B cell (primary cell): Measurements from ENCODE around the gene NAV2. TPM values are rescaled to one million over a fixed set of nuclear protein-coding genes. Genes with fewer than 3 reads are reported as not detected.

ENCODE experiments used
- ATAC-seq: fragments of 200-7000 bp; cut with Tn5 transposase; one replicate; pipeline ENCODE4 v1.10.0; 2021; ENCODE audit warnings: low read depth, mild to moderate bottlenecking, moderate number of reproducible peaks, moderate library complexity
- CTCF ChIA-PET: fragments of 350-600 bp; sonication (Branson Sonifier 250); formaldehyde crosslinking; loops from one replicate; lab custom pipeline; 2021; ENCODE audit warnings: antibody characterized with exemption, inconsistent platforms; lab: Charles Lee
- POLR2A ChIA-PET: fragments of 350-600 bp; sonication (Branson Sonifier 250); formaldehyde crosslinking; loops from one replicate; lab custom pipeline; 2021; ENCODE audit warnings: antibody characterized with exemption; lab: Charles Lee
- DNase-seq: peaks from one replicate; pipeline ENCODE4 v3.0.0; 2013
- H2AFZ ChIP-seq: 2 replicates; pipeline ENCODE4 v1.6.1; 2012; ENCODE audit warnings: mild to moderate bottlenecking, low read depth, low read length; ENCODE audit not compliant: insufficient read depth, poor library complexity, severe bottlenecking
- H3K27ac ChIP-seq, 2 donors: 1 replicate in 1 of 2; 2 replicates in 1 of 2; pipeline ENCODE4 v1.5.1; 2012 to 2013; ENCODE audit warnings: low read length in 2 of 2, mild to moderate bottlenecking in 2 of 2, moderate library complexity in 1 of 2
- H3K27me3 ChIP-seq, 4 experiments: fragments of 200-600 bp in 1 of 4; sonication (generic) in 1 of 4; replicated peaks in 1 of 4; 1 replicate in 2 of 4; 2 replicates in 2 of 4; pipeline versions ENCODE4 v1.6.1 to v1.7.0; 2013 to 2016; ENCODE audit warnings: low read length in 3 of 4, mild to moderate bottlenecking in 2 of 4, mixed read lengths in 1 of 4, moderate library complexity in 1 of 4; ENCODE audit not compliant: insufficient read depth in 4 of 4, control insufficient read depth in 3 of 4; ENCODE audit errors: control extremely low read depth in 1 of 4
- H3K36me3 ChIP-seq, 2 experiments: replicated peaks in 1 of 2; 1 replicate in 1 of 2; 2 replicates in 1 of 2; pipeline versions ENCODE4 v1.6.1 to v1.7.1; 2013; ENCODE audit warnings: low read length in 1 of 2; ENCODE audit not compliant: insufficient read depth in 2 of 2, control insufficient read depth in 1 of 2; ENCODE audit errors: control extremely low read depth in 1 of 2, extremely low read depth in 1 of 2
- H3K4me1 ChIP-seq, 2 donors: fragments of 200-600 bp in 1 of 2; sonication (generic) in 1 of 2; 1 replicate in 1 of 2; 2 replicates in 1 of 2; pipeline versions ENCODE4 v1.5.1 to v1.6.1; 2013 to 2017; ENCODE audit warnings: low read length in 2 of 2; ENCODE audit not compliant: control insufficient read depth in 2 of 2, insufficient read depth in 2 of 2
- H3K4me2 ChIP-seq: replicated peaks from 2 replicates; pipeline ENCODE3; 2012; ENCODE audit warnings: mild to moderate bottlenecking, low read depth, low read length; ENCODE audit not compliant: poor library complexity, severe bottlenecking
- H3K4me3 ChIP-seq, 5 experiments: fragments of 200-600 bp in 1 of 5; sonication (generic) in 1 of 5; 1 replicate in 3 of 5; 2 replicates in 2 of 5; pipeline versions ENCODE4 v1.5.1 to v1.7.0; 2011 to 2016; ENCODE audit warnings: low read length in 4 of 5, mild to moderate bottlenecking in 4 of 5, low read depth in 2 of 5, control low read depth in 1 of 5, moderate library complexity in 1 of 5; ENCODE audit not compliant: insufficient read depth in 1 of 5; ENCODE audit errors: control extremely low read depth in 1 of 5, extremely low read depth in 1 of 5
- H3K79me2 ChIP-seq: fragments of 200-600 bp; sonication (generic); one replicate; pipeline ENCODE4 v1.6.0; 2016; ENCODE audit warnings: low read length; ENCODE audit not compliant: control insufficient read depth, insufficient read depth
- H3K9ac ChIP-seq: fragments of 200-600 bp; sonication (generic); 2 replicates; pipeline ENCODE4 v1.6.1; 2017; ENCODE audit warnings: mild to moderate bottlenecking, low read length, moderate library complexity
- H3K9me3 ChIP-seq, 3 donors: one replicate each; pipeline versions ENCODE4 v1.6.1 to v1.7.1; 2013; ENCODE audit warnings: low read length in 2 of 3; ENCODE audit not compliant: control insufficient read depth in 2 of 3, insufficient read depth in 1 of 3; ENCODE audit errors: control extremely low read depth in 1 of 3
- H4K20me1 ChIP-seq: 2 replicates; pipeline ENCODE4 v1.6.0; 2012; ENCODE audit warnings: mild to moderate bottlenecking, low read length; ENCODE audit not compliant: insufficient read depth, control insufficient read depth, poor library complexity, severe bottlenecking
- H3K27ac Mint-ChIP-seq: one replicate; pipeline ENCODE4 v1.8.0; 2021; ENCODE audit warnings: mixed read lengths
- H3K27me3 Mint-ChIP-seq: one replicate; pipeline ENCODE4 v1.8.0; 2021; ENCODE audit warnings: mixed read lengths
- H3K4me1 Mint-ChIP-seq: one replicate; pipeline ENCODE4 v1.8.0; 2021; ENCODE audit warnings: mixed read lengths
- H3K4me3 Mint-ChIP-seq: one replicate; pipeline ENCODE4 v1.8.0; 2021; ENCODE audit warnings: mixed read lengths
- H3K9me3 Mint-ChIP-seq: one replicate; pipeline ENCODE4 v1.8.0; 2022; ENCODE audit warnings: mixed read lengths; ENCODE audit not compliant: insufficient read depth
- EZH2 ChIP-seq: IDR thresholded peaks from 2 replicates; pipeline ENCODE4 v1.6.1; 2012; ENCODE audit warnings: borderline replicate concordance, low read depth, mild to moderate bottlenecking, moderate library complexity, low read length; ENCODE audit not compliant: insufficient read depth, poor library complexity, severe bottlenecking
- WGBS: methylation state at CpG from one replicate; pipeline ENCODE4 v1.1.5; 2013; ENCODE audit warnings: missing lambda C conversion rate; ENCODE audit not compliant: insufficient coverage; 5-methylcytosine and 5-hydroxymethylcytosine counted together
- intact Hi-C: fragments of 100-400 bp; cut with micrococcal nuclease; formaldehyde crosslinking; loops from one replicate; pipeline ENCODE4 v1.10.0; 2022
- polyA plus RNA-seq: library from polyadenylated mRNA; depleted of rRNA; stranded (reverse); fragments of >200 nt; gene quantifications from 2 replicates; pipeline ENCODE4 v1.2.3, GENCODE V29; 2012
- total RNA-seq, 2 donors: library from RNA; stranded (reverse); fragments of 120-200 nt in 1 of 2; gene quantifications; 1 replicate in 1 of 2; 2 replicates in 1 of 2; pipeline versions ENCODE4 v1.2.3 to v1.2.4, GENCODE V29; 2013 to 2022
- TF ChIP-seq, protein P1 (sequence below): fragments of 200-600 bp; IDR thresholded peaks from one replicate; pipeline ENCODE4 v1.8.0; 2022; ENCODE audit warnings: antibody characterized with exemption, mild to moderate bottlenecking

NAV2 gene
- total and polyA plus RNA-seq, 2 donors (not counting 1 experiment from before 2014, with no cell fraction given), result 0.82 to 22.2 TPM

DNA sequence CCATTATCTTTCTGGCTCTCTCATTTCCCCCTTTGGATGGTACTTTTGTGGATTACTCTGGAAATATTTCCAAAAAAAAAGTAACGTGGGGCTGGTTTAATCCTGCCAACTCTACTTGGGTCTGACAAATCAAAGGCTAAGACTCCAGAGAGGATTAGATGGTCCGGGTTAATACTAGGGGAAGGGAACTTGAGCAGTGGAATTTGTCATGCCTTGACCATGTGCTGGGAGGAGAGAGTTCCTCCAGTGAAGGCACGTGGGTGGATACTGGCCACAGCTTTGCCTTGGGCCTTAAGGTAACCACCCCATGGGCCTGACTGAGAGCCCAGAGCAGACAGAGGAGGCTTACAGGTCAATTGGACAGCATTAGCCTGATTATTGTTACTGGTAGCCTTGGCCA is 120.3 kb downstream of the NAV2 start:
- Histone ChIP-seq H3K27me3 (no peaks in the 10 kb centered on the region), H3K36me3 (no peaks in the 10 kb centered on the region), H2AFZ (no peak overlapping the region), H3K79me2 (no peaks in the 10 kb centered on the region), H4K20me1 (no peaks in the 10 kb centered on the region), H3K4me3 (no peak overlapping the region), H3K9me3 (peaks cover 0 to 4% (median 1%) of the 10 kb centered on the region in 3 donors), H3K9ac (no peak overlapping the region), H3K27ac (no peak overlapping the region), H3K4me1 (no peaks in the 10 kb centered on the region), H3K4me2 (no peak overlapping the region)
- no peak for DNase-seq
- 81% methylated on average over 3 of the region's 3 CpGs for WGBS
- H3K4me3 Mint-ChIP-seq, result no peak overlapping the region
- CTCF ChIA-PET, result no interaction called here
- no peaks in the 10 kb centered on the region for H3K4me1 Mint-ChIP-seq
- ATAC-seq, result no peak
- H3K9me3 Mint-ChIP-seq, result no peaks in the 10 kb centered on the region
- no peaks in the 10 kb centered on the region for H3K27me3 Mint-ChIP-seq
- no peak overlapping the region for H3K27ac Mint-ChIP-seq
- TF ChIP-seq, protein P1, sequence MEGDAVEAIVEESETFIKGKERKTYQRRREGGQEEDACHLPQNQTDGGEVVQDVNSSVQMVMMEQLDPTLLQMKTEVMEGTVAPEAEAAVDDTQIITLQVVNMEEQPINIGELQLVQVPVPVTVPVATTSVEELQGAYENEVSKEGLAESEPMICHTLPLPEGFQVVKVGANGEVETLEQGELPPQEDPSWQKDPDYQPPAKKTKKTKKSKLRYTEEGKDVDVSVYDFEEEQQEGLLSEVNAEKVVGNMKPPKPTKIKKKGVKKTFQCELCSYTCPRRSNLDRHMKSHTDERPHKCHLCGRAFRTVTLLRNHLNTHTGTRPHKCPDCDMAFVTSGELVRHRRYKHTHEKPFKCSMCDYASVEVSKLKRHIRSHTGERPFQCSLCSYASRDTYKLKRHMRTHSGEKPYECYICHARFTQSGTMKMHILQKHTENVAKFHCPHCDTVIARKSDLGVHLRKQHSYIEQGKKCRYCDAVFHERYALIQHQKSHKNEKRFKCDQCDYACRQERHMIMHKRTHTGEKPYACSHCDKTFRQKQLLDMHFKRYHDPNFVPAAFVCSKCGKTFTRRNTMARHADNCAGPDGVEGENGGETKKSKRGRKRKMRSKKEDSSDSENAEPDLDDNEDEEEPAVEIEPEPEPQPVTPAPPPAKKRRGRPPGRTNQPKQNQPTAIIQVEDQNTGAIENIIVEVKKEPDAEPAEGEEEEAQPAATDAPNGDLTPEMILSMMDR, result no peak
- no peak for TF ChIP-seq EZH2
- intact Hi-C loops, result no loop called here
- POLR2A ChIA-PET, result no interaction called here

DNA sequence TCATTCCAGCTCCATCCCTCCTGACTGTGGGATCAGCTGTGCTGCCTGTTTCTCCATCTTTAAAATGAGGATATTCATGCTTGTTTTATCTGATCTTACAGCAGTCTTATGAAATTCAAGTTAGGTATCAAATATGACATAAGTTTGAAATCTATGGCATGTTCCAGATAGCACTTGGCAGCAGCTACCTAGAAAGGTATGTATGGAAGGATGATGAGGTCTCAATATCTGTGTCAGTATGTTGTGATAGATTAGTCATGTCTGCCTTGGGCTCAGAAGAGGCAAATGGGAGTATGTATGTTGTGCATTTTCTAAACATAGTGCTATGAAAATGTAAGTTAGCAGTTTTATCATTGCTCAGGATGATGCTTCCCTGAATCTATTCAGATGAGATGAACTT is 122.1 kb downstream of the NAV2 start:
- Mint-ChIP-seq H3K4me3 (no peak overlapping the region), H3K4me1 (no peaks in the 10 kb centered on the region), H3K9me3 (no peaks in the 10 kb centered on the region), H3K27me3 (no peaks in the 10 kb centered on the region), H3K27ac (no peak overlapping the region)
- Histone ChIP-seq H3K4me1 (no peaks in the 10 kb centered on the region), H3K79me2 (no peaks in the 10 kb centered on the region), H3K4me2 (no peak overlapping the region), H3K4me3 (no peak overlapping the region), H3K9me3 (peaks cover 0 to 4% (median 1%) of the 10 kb centered on the region in 3 donors), H4K20me1 (no peaks in the 10 kb centered on the region), H3K36me3 (no peaks in the 10 kb centered on the region), H3K27me3 (no peaks in the 10 kb centered on the region), H2AFZ (no peak overlapping the region), H3K9ac (no peak overlapping the region), H3K27ac (no peak overlapping the region)
- no peak for DNase-seq
- intact Hi-C loops, result no loop called here
- no peak for ATAC-seq
- POLR2A ChIA-PET, result no interaction called here
- TF ChIP-seq, protein P1, result no peak
- TF ChIP-seq EZH2, result no peak
- CTCF ChIA-PET, result no interaction called here
